ENCODE measurements around the gene PIGN.

Gene PIGN

GRCh38 chr18:62186774-62187542, at the start of gene PIGN, which contains the start of gene RELCH:
PIGN (minus strand) TSS chr18:62187056; CDS start chr18:62161353, 25,703 bp downstream.
RELCH (plus strand) TSS chr18:62187255; CDS start chr18:62187506, 251 bp downstream.
- peak within 1 kb of the TSS; percentile 90 for H3K27ac ChIP-seq
- no peak for TF ChIP-seq CTCF (conservative IDR thresholded peaks at IDR 0.05)

GRCh38 chr18:62236252-62236651, 49.4 kb upstream of the PIGN start:
- no peak for TF ChIP-seq CTCF (conservative IDR thresholded peaks at IDR 0.05)
- H3K27ac ChIP-seq, result no peak overlapping the region

GRCh38 chr18:62226047-62226446, 39.2 kb upstream of the PIGN start:
- H3K27ac ChIP-seq, result no peak overlapping the region; the same call in 1 of the 2 replicates
- TF ChIP-seq CTCF (conservative IDR thresholded peaks at IDR 0.05), result no peak

GRCh38 chr18:62224229-62224628, 37.4 kb upstream of the PIGN start:
- no peak overlapping the region for H3K27ac ChIP-seq
- TF ChIP-seq CTCF (conservative IDR thresholded peaks at IDR 0.05), result no peak

- H3K27ac ChIP-seq, result no peak overlapping the region
- TF ChIP-seq CTCF (conservative IDR thresholded peaks at IDR 0.05), result no peak
Measured at GRCh38 chr18:62214790-62215189, 27.9 kb upstream of the PIGN start.

GRCh38 chr18:62211325-62211828, 24.5 kb upstream of the PIGN start:
- no peak overlapping the region for H3K27ac ChIP-seq
- TF ChIP-seq CTCF (conservative IDR thresholded peaks at IDR 0.05), result no peak

- no peak overlapping the region for H3K27ac ChIP-seq
- TF ChIP-seq CTCF (conservative IDR thresholded peaks at IDR 0.05), result no peak
Measured at GRCh38 chr18:62210138-62210537, 23.3 kb upstream of the PIGN start.

Data from VCaP (cell line).